GM21619 (cell line): Measurements from ENCODE around the gene GPAM.
"Not testable (repeated sequence)": the region's sequence is repeated elsewhere in the genome, so short reads cannot be mapped to it uniquely, and the experiment has no call there.

Experiments
- ATAC-seq: cut with Tn5 transposase; IDR thresholded peaks from one replicate; pipeline ENCODE4 v1.9.1; 2021; ENCODE audit not compliant: unreplicated experiment

GPAM gene

GRCh38 chr10:112135604-112136003 is 48.0 kb downstream of the GPAM start:
- no peak for ATAC-seq

- no peak for ATAC-seq
Measured at GRCh38 chr10:112132435-112132834, 51.1 kb downstream of the GPAM start.

DNA sequence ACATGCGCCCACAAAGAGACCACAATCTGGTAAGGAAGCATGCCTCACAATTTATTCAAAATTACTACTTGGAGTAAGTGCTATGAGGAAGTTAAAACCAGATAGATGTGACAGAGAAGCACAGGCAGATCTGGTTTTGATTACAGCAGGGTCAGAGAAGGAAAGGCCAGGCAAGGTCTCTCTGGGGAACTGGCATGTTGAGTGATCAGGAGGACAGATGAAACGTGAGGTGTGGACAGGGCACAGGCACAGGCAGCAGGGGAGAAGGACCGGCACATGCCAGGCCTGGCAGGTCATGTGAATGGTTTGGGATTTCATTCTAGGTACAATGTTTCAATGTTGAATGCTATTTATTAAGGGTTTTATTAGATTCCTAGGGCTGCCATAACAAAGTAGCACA is 51.6 kb downstream of the GPAM start:
- ATAC-seq: no peak

DNA sequence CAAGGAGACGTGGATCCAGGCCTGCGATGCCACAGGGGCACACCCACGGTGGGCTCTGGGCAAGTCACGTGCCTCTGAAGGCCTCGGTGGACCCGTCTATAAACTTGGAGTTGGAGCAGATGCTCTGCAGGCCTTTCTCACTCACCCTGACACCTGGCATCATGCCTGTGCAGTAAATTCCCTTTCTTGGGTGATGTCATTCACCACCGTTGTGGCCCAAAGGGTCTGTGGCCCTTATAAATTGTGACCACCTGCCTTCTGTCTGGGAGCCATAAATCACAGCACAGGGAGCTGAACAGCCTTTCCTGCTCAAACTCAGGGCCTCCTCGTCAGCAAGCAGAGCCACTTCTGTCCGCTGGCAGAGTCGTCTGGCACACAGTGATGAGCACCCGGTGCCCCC is 52.2 kb downstream of the GPAM start:
- ATAC-seq: no peak

- ATAC-seq: no peak
Measured at GRCh38 chr10:112126901-112127300, 56.7 kb downstream of the GPAM start.

- no peak for ATAC-seq
Measured at GRCh38 chr10:112126172-112126571, 57.4 kb downstream of the GPAM start.

- ATAC-seq: no peak
Measured at GRCh38 chr10:112124866-112125265, 58.7 kb downstream of the GPAM start.

GRCh38 chr10:112122827-112123226 is 60.7 kb downstream of the GPAM start:
- ATAC-seq: no peak

DNA sequence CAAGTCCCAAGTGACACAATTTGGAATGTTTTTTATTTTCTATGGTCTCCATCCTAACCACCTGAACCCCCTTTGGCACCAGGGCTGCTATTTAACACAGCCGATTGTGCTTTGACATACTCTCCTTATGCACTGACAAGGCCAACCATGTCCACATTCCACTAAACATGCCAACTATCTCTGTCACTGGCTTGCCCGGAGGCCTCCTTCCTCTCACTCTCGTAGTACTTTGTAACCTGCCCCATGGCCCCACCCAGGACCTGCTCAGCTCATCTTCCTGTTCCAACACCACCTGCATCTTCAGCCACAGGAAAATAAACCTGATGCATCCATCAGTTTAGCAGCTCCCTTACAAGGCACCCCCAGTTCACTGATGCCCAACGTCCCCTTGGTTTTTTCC is 63.1 kb downstream of the GPAM start:
- ATAC-seq: no peak

- ATAC-seq: peak; percentile 75
Measured at GRCh38 chr10:112115781-112116385, 67.7 kb downstream of the GPAM start.

DNA sequence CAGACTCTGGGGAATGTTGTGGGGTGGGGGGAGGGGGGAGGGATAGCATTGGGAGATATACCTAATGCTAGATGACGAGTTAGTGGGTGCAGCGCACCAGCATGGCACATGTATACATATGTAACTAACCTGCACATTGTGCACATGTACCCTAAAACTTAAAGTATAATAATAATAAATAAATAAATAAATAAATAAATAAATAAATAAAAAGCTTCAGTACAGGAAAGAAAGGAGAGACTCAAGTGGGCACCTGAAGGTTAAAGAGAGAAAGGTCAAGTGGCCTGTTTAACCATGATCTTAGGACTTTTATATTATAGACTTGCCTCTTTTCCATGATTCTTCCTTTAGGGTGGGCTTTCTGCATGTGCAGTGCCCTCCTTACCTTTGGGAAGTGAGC is 73.8 kb downstream of the GPAM start:
- ATAC-seq: not testable (repeated sequence)
